Measurements from ENCODE around the gene PRR22.

DNA sequence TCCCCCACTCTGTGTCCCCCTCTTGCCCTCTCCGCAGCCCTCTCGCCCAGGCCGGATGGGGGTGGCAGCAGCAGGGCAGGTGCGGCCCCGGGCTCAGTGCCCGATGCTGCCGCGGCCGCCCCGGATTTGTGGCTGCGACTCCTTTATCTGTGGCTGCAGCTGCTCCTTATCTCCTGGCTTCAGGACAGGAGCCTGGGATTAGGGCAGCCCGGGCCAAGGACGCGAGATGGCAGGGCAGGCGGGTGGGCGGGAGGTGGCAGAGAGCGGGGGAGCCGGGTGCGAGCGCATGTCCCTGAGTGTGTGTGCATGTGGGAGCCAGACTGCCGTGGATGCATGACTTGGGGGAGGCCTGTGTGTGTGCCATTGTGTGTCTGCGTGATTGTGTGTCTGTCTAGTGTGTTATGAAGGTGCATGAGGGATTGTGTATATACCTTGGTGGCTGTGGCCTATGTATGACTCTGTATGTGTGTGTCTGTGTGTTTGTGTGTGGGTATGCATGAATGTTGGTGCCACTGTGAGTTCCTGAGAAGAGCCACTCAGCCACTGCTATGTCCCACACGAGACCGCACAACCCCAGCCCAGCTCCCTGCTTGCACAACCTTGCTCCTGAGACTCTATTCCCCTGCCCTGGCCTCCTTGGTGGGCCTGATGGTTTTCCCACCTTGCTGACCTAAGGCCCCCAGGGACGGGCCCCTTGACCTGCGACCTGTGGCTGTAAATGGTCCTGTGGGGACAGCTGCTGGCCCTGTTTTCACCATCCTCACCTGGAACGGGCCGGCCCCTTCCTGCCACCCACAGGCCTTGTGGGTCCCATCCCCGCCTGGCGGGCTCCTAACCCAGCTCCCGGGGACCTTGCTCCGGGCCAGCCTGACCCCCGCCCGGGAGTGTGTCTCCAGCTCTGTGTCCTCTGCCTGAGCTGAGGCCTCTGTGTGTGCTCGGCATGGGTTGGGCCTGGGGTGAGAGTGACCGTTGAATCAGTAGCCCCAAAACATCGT, 15.0 kb upstream of the PRR22 start:
- TF ChIP-seq, protein P1, sequence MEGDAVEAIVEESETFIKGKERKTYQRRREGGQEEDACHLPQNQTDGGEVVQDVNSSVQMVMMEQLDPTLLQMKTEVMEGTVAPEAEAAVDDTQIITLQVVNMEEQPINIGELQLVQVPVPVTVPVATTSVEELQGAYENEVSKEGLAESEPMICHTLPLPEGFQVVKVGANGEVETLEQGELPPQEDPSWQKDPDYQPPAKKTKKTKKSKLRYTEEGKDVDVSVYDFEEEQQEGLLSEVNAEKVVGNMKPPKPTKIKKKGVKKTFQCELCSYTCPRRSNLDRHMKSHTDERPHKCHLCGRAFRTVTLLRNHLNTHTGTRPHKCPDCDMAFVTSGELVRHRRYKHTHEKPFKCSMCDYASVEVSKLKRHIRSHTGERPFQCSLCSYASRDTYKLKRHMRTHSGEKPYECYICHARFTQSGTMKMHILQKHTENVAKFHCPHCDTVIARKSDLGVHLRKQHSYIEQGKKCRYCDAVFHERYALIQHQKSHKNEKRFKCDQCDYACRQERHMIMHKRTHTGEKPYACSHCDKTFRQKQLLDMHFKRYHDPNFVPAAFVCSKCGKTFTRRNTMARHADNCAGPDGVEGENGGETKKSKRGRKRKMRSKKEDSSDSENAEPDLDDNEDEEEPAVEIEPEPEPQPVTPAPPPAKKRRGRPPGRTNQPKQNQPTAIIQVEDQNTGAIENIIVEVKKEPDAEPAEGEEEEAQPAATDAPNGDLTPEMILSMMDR (IDR thresholded peaks at IDR 0.05), result no peak
- TF ChIP-seq POLR2A (IDR thresholded peaks at IDR 0.05), result no peak
